Activated naive CD8-positive, alpha-beta T cell (primary cell): ENCODE data around the gene OR8B2.
"Not testable (repeated sequence)": the region's sequence is repeated elsewhere in the genome, so short reads cannot be mapped to it uniquely, and the experiment has no call there.

Experiments used
- H3K27ac Mint-ChIP-seq: one replicate; pipeline ENCODE4 v1.8.0; 2021; ENCODE audit warnings: mixed read lengths
- H3K27me3 Mint-ChIP-seq: one replicate; pipeline ENCODE4 v1.8.0; 2021; ENCODE audit warnings: mixed read lengths
- H3K36me3 Mint-ChIP-seq: one replicate; pipeline ENCODE4 v1.8.0; 2021; ENCODE audit warnings: mixed read lengths
- H3K4me1 Mint-ChIP-seq: one replicate; pipeline ENCODE4 v1.8.0; 2021; ENCODE audit warnings: low read depth, mixed read lengths
- H3K4me3 Mint-ChIP-seq: one replicate; pipeline ENCODE4 v1.8.0; 2021; ENCODE audit warnings: mild to moderate bottlenecking, mixed read lengths
- H3K9me3 Mint-ChIP-seq: one replicate; pipeline ENCODE4 v1.8.0; 2021; ENCODE audit warnings: low read depth, mixed read lengths

OR8B2 gene

GRCh38 chr11:124384399-124384798, at the start of gene OR8B2:
TSS of gene OR8B2 (minus strand) at chr11:124384499. CDS start at chr11:124383343, 1,156 bp downstream.
- H3K27ac Mint-ChIP-seq, result no peak within 1 kb of the TSS

GRCh38 chr11:124429599-124429998, 45.3 kb upstream of the OR8B2 start:
- H3K9me3 Mint-ChIP-seq, result peaks cover 5% of the 10 kb centered on the region
- no peaks in the 10 kb centered on the region for H3K36me3 Mint-ChIP-seq
- H3K4me3 Mint-ChIP-seq, result no peak overlapping the region
- no peak overlapping the region for H3K27ac Mint-ChIP-seq
- H3K27me3 Mint-ChIP-seq, result no peaks in the 10 kb centered on the region
- no peaks in the 10 kb centered on the region for H3K4me1 Mint-ChIP-seq

More at GRCh38 chr11:124384399-124384798, at the start of gene OR8B2:
- Mint-ChIP-seq H3K9me3 (no peaks in the 10 kb centered on the region), H3K36me3 (no peaks in the 10 kb centered on the region), H3K4me1 (no peaks in the 10 kb centered on the region), H3K27me3 (peaks cover 5% of the 10 kb centered on the region), H3K4me3 (no peak within 1 kb of the TSS)

- H3K36me3 Mint-ChIP-seq, result no peaks in the 10 kb centered on the region
- no peak within 1 kb of the TSS for H3K4me3 Mint-ChIP-seq
- peaks cover 5% of the 10 kb centered on the region for H3K27me3 Mint-ChIP-seq
- no peaks in the 10 kb centered on the region for H3K4me1 Mint-ChIP-seq
- no peak within 1 kb of the TSS for H3K27ac Mint-ChIP-seq
- peaks cover under 1% of the 10 kb centered on the region for H3K9me3 Mint-ChIP-seq
These were observed 40.2 kb upstream of the OR8B2 start, which contains the start of gene OR8B4 for GRCh38 chr11:124424384-124424921. TSS of gene OR8B4 (minus strand) at chr11:124424871. CDS start at chr11:124424871, 0 bp downstream.

- H3K27me3 Mint-ChIP-seq, result peaks cover 5% of the 10 kb centered on the region
- no peak overlapping the region for H3K4me3 Mint-ChIP-seq
- H3K27ac Mint-ChIP-seq, result no peak overlapping the region
- no peaks in the 10 kb centered on the region for H3K4me1 Mint-ChIP-seq
- H3K9me3 Mint-ChIP-seq, result no peaks in the 10 kb centered on the region
- no peaks in the 10 kb centered on the region for H3K36me3 Mint-ChIP-seq
These were observed 36.7 kb upstream of the OR8B2 start for GRCh38 chr11:124421043-124421442.

- H3K4me3 Mint-ChIP-seq, result no peak overlapping the region
- H3K4me1 Mint-ChIP-seq, result no peaks in the 10 kb centered on the region
- peaks cover 1% of the 10 kb centered on the region for H3K27me3 Mint-ChIP-seq
- H3K9me3 Mint-ChIP-seq, result no peaks in the 10 kb centered on the region
- H3K36me3 Mint-ChIP-seq, result no peaks in the 10 kb centered on the region
- no peak overlapping the region for H3K27ac Mint-ChIP-seq
These were observed 31.1 kb upstream of the OR8B2 start for GRCh38 chr11:124415356-124415923.

GRCh38 chr11:124409906-124410305, 25.6 kb upstream of the OR8B2 start:
- Mint-ChIP-seq H3K27me3 (peaks cover 11% of the 10 kb centered on the region), H3K36me3 (no peaks in the 10 kb centered on the region), H3K4me1 (no peaks in the 10 kb centered on the region), H3K9me3 (no peaks in the 10 kb centered on the region), H3K27ac (no peak overlapping the region), H3K4me3 (no peak overlapping the region)

GRCh38 chr11:124405581-124405980, 21.3 kb upstream of the OR8B2 start:
- no peaks in the 10 kb centered on the region for H3K36me3 Mint-ChIP-seq
- H3K27me3 Mint-ChIP-seq, result peaks cover 12% of the 10 kb centered on the region
- no peaks in the 10 kb centered on the region for H3K4me1 Mint-ChIP-seq
- no peak overlapping the region for H3K27ac Mint-ChIP-seq
- no peak overlapping the region for H3K4me3 Mint-ChIP-seq
- no peaks in the 10 kb centered on the region for H3K9me3 Mint-ChIP-seq

GRCh38 chr11:124403186-124403585, 18.9 kb upstream of the OR8B2 start:
- not testable (repeated sequence) for H3K27me3 Mint-ChIP-seq, H3K9me3 Mint-ChIP-seq, H3K4me1 Mint-ChIP-seq, H3K36me3 Mint-ChIP-seq, H3K4me3 Mint-ChIP-seq, H3K27ac Mint-ChIP-seq

GRCh38 chr11:124402326-124402922, 18.1 kb upstream of the OR8B2 start:
- no peaks in the 10 kb centered on the region for H3K36me3 Mint-ChIP-seq
- no peaks in the 10 kb centered on the region for H3K9me3 Mint-ChIP-seq
- no peak overlapping the region for H3K4me3 Mint-ChIP-seq
- H3K27me3 Mint-ChIP-seq, result peaks cover 5% of the 10 kb centered on the region
- no peaks in the 10 kb centered on the region for H3K4me1 Mint-ChIP-seq
- H3K27ac Mint-ChIP-seq, result no peak overlapping the region

GRCh38 chr11:124398924-124399323, 14.6 kb upstream of the OR8B2 start, which contains the start of gene OR8B3:
TSS of gene OR8B3 (minus strand) at chr11:124399024. CDS start at chr11:124397351, 1,673 bp downstream.
- no peak within 1 kb of the TSS for H3K4me3 Mint-ChIP-seq
- H3K27me3 Mint-ChIP-seq, result peaks cover 2% of the 10 kb centered on the region
- H3K4me1 Mint-ChIP-seq, result no peaks in the 10 kb centered on the region
- H3K27ac Mint-ChIP-seq, result no peak within 1 kb of the TSS
- H3K36me3 Mint-ChIP-seq, result no peaks in the 10 kb centered on the region
- no peaks in the 10 kb centered on the region for H3K9me3 Mint-ChIP-seq

- H3K9me3 Mint-ChIP-seq, H3K27ac Mint-ChIP-seq, H3K27me3 Mint-ChIP-seq, H3K36me3 Mint-ChIP-seq, H3K4me1 Mint-ChIP-seq, H3K4me3 Mint-ChIP-seq: not testable (repeated sequence)
These were observed 12.5 kb upstream of the OR8B2 start for GRCh38 chr11:124396847-124397246.

GRCh38 chr11:124394408-124394807, 10.1 kb upstream of the OR8B2 start:
- no peak overlapping the region for H3K4me3 Mint-ChIP-seq
- H3K36me3 Mint-ChIP-seq, result no peaks in the 10 kb centered on the region
- H3K9me3 Mint-ChIP-seq, result no peaks in the 10 kb centered on the region
- H3K27me3 Mint-ChIP-seq, result peaks cover 6% of the 10 kb centered on the region
- no peak overlapping the region for H3K27ac Mint-ChIP-seq
- H3K4me1 Mint-ChIP-seq, result no peaks in the 10 kb centered on the region

GRCh38 chr11:124382857-124383256, 1.4 kb downstream of the OR8B2 start:
- H3K4me3 Mint-ChIP-seq, H3K27ac Mint-ChIP-seq, H3K27me3 Mint-ChIP-seq, H3K9me3 Mint-ChIP-seq, H3K36me3 Mint-ChIP-seq, H3K4me1 Mint-ChIP-seq: not testable (repeated sequence)

GRCh38 chr11:124380585-124380984, 3.7 kb downstream of the OR8B2 start:
- H3K36me3 Mint-ChIP-seq, result no peaks in the 10 kb centered on the region
- H3K27ac Mint-ChIP-seq, result no peak overlapping the region
- no peaks in the 10 kb centered on the region for H3K27me3 Mint-ChIP-seq
- no peak overlapping the region for H3K4me3 Mint-ChIP-seq
- H3K9me3 Mint-ChIP-seq, result no peaks in the 10 kb centered on the region
- no peaks in the 10 kb centered on the region for H3K4me1 Mint-ChIP-seq

- Mint-ChIP-seq H3K4me3 (no peak overlapping the region), H3K27ac (no peak overlapping the region), H3K4me1 (no peaks in the 10 kb centered on the region), H3K9me3 (no peaks in the 10 kb centered on the region), H3K27me3 (peaks cover 3% of the 10 kb centered on the region), H3K36me3 (no peaks in the 10 kb centered on the region)
These were observed 8.0 kb downstream of the OR8B2 start for GRCh38 chr11:124376280-124376679.

- Mint-ChIP-seq H3K4me3 (no peak overlapping the region), H3K36me3 (no peaks in the 10 kb centered on the region), H3K4me1 (no peaks in the 10 kb centered on the region), H3K9me3 (no peaks in the 10 kb centered on the region), H3K27ac (no peak overlapping the region), H3K27me3 (peaks cover 3% of the 10 kb centered on the region)
These were observed 24.7 kb downstream of the OR8B2 start for GRCh38 chr11:124359566-124359965.
